Measurements from ENCODE around the gene RFX3.

Gene RFX3

GRCh38 chr9:3410461-3410860 lies 115.3 kb downstream of the RFX3 start:
- no peak for DNase-seq (ENCODE audit: low read depth, low spot score)
- H3K4me3 ChIP-seq (ENCODE audit: low read depth, low read length), result no peak overlapping the region
- in situ Hi-C loops (cut with HindIII; ENCODE audit: low sequenced_read_pairs), result no loop called here
- no peak for TF ChIP-seq CTCF (IDR thresholded peaks at IDR 0.05; ENCODE audit: low read depth, low read length)

GRCh38 chr9:3409453-3409852 lies 116.3 kb downstream of the RFX3 start:
- in situ Hi-C loops (cut with HindIII; ENCODE audit: low sequenced_read_pairs), result no loop called here
- no peak for TF ChIP-seq CTCF (IDR thresholded peaks at IDR 0.05; ENCODE audit: low read depth, low read length)
- DNase-seq (ENCODE audit: low read depth, low spot score), result no peak
- H3K4me3 ChIP-seq (ENCODE audit: low read depth, low read length), result no peak overlapping the region

GRCh38 chr9:3403315-3403714 lies 122.5 kb downstream of the RFX3 start:
- no peak overlapping the region for H3K4me3 ChIP-seq (ENCODE audit: low read depth, low read length)
- no peak for TF ChIP-seq CTCF (IDR thresholded peaks at IDR 0.05; ENCODE audit: low read depth, low read length)
- in situ Hi-C loops (cut with HindIII; ENCODE audit: low sequenced_read_pairs), result no loop called here
- no peak for DNase-seq (ENCODE audit: low read depth, low spot score)

- no peak overlapping the region for H3K4me3 ChIP-seq (ENCODE audit: low read depth, low read length)
- no peak for TF ChIP-seq CTCF (IDR thresholded peaks at IDR 0.05; ENCODE audit: low read depth, low read length)
- in situ Hi-C loops (cut with HindIII; ENCODE audit: low sequenced_read_pairs), result no loop called here
- DNase-seq (ENCODE audit: low read depth, low spot score), result peak; percentile 22
Observed at GRCh38 chr9:3401221-3401954, 124.4 kb downstream of the RFX3 start.

GRCh38 chr9:3398232-3398648 lies 127.6 kb downstream of the RFX3 start:
- no peak for TF ChIP-seq CTCF (IDR thresholded peaks at IDR 0.05; ENCODE audit: low read depth, low read length)
- DNase-seq (ENCODE audit: low read depth, low spot score), result no peak
- H3K4me3 ChIP-seq (ENCODE audit: low read depth, low read length), result no peak overlapping the region
- in situ Hi-C loops (cut with HindIII; ENCODE audit: low sequenced_read_pairs), result no loop called here

GRCh38 chr9:3397766-3398165 lies 128.0 kb downstream of the RFX3 start:
- no peak for DNase-seq (ENCODE audit: low read depth, low spot score)
- no peak for TF ChIP-seq CTCF (IDR thresholded peaks at IDR 0.05; ENCODE audit: low read depth, low read length)
- no peak overlapping the region for H3K4me3 ChIP-seq (ENCODE audit: low read depth, low read length)
- in situ Hi-C loops (cut with HindIII; ENCODE audit: low sequenced_read_pairs), result no loop called here

Data from astrocyte of the spinal cord (primary cell).